Uterine smooth muscle cell (primary cell): ENCODE data around the gene TBX2. TPM values are rescaled to one million over a fixed set of nuclear protein-coding genes. Genes with fewer than 3 reads are reported as not detected.

Source experiments
- total RNA-seq: library from RNA; depleted of rRNA; stranded (reverse); fragments of >200 nt; gene quantifications from 2 replicates; pipeline ENCODE4 v1.2.3, GENCODE V29; 2014

Gene TBX2
- total RNA-seq: 21.0 and 46.5 TPM in 2 replicates

GRCh38 chr17:61399131-61400065 lies at the start of gene TBX2:
Gene TBX2 (plus strand): TSS chr17:61399843. CDS start chr17:61400177, 334 bp downstream.

GRCh38 chr17:61452301-61453290 lies 53.0 kb downstream of the TBX2 start, which contains the start of gene TBX4:
Gene TBX4 (plus strand): TSS chr17:61452422. CDS start chr17:61456491, 4,069 bp downstream.

Other genes with a start within 250 kb of the TBX2 start
- gene TBX4, start 52.6 kb downstream of the TBX2 start, total RNA-seq: under 0.01 TPM in 1 of 2 replicates, not detected in the other
- gene NACA2, start 191.4 kb downstream of the TBX2 start, total RNA-seq: not detected in 2 replicates